GM21717 (cell line): Measurements from ENCODE around the gene ECE2.

Experiments
- ATAC-seq: cut with Tn5 transposase; IDR thresholded peaks from one replicate; pipeline ENCODE4 v1.9.1; 2021; ENCODE audit warnings: mild to moderate bottlenecking, moderate library complexity; ENCODE audit not compliant: unreplicated experiment

ECE2 gene

GRCh38 chr3:184275961-184276910 is at the start of gene ECE2:
Gene ECE2, plus strand, starts transcription at chr3:184276022. Its CDS starts 132 bp downstream, at chr3:184276154.
- ATAC-seq: no peak

- ATAC-seq: no peak
Measured at GRCh38 chr3:184227481-184227935, 48.3 kb upstream of the ECE2 start.

- no peak for ATAC-seq
Measured at GRCh38 chr3:184228376-184229137, 47.3 kb upstream of the ECE2 start.

- peak; percentile 83 for ATAC-seq
Measured at GRCh38 chr3:184229394-184230080, 46.3 kb upstream of the ECE2 start, which contains the start of gene VWA5B2. Gene VWA5B2, plus strand, starts transcription at chr3:184229585. Its CDS starts 944 bp downstream, at chr3:184230529.

GRCh38 chr3:184230081-184230602 is 45.7 kb upstream of the ECE2 start:
- ATAC-seq: no peak

GRCh38 chr3:184230603-184231528 is 45.0 kb upstream of the ECE2 start:
- no peak for ATAC-seq

- ATAC-seq: no peak
Measured at GRCh38 chr3:184231671-184232070, 44.2 kb upstream of the ECE2 start.

- ATAC-seq: no peak
Measured at GRCh38 chr3:184233127-184233843, 42.5 kb upstream of the ECE2 start.

- ATAC-seq: no peak
Measured at GRCh38 chr3:184234224-184234623, 41.6 kb upstream of the ECE2 start.

GRCh38 chr3:184234671-184235380 is 41.0 kb upstream of the ECE2 start:
- ATAC-seq: no peak

- ATAC-seq: no peak
Measured at GRCh38 chr3:184235381-184236032, 40.3 kb upstream of the ECE2 start.

GRCh38 chr3:184236033-184236410 is 39.8 kb upstream of the ECE2 start:
- no peak for ATAC-seq

- ATAC-seq: no peak
Measured at GRCh38 chr3:184236636-184237035, 39.2 kb upstream of the ECE2 start.

- no peak for ATAC-seq
Measured at GRCh38 chr3:184237211-184237610, 38.6 kb upstream of the ECE2 start.

- no peak for ATAC-seq
Measured at GRCh38 chr3:184237807-184238206, 38.0 kb upstream of the ECE2 start.

- ATAC-seq: no peak
Measured at GRCh38 chr3:184238246-184238818, 37.5 kb upstream of the ECE2 start.

GRCh38 chr3:184239221-184239620 is 36.6 kb upstream of the ECE2 start:
- no peak for ATAC-seq

GRCh38 chr3:184239708-184240107 is 36.1 kb upstream of the ECE2 start:
- no peak for ATAC-seq
